Measurements from ENCODE around the gene CHAT.

Gene CHAT

GRCh38 chr10:49624629-49625028, 10.8 kb downstream of the CHAT start:
- TF ChIP-seq TCF4 (CRISPR knock-in tag; IDR thresholded peaks at IDR 0.05; ENCODE audit: borderline replicate concordance), result no peak
- no peak for TF ChIP-seq CSDC2 (CRISPR knock-in tag; IDR thresholded peaks at IDR 0.05)
- TF ChIP-seq, protein P1, sequence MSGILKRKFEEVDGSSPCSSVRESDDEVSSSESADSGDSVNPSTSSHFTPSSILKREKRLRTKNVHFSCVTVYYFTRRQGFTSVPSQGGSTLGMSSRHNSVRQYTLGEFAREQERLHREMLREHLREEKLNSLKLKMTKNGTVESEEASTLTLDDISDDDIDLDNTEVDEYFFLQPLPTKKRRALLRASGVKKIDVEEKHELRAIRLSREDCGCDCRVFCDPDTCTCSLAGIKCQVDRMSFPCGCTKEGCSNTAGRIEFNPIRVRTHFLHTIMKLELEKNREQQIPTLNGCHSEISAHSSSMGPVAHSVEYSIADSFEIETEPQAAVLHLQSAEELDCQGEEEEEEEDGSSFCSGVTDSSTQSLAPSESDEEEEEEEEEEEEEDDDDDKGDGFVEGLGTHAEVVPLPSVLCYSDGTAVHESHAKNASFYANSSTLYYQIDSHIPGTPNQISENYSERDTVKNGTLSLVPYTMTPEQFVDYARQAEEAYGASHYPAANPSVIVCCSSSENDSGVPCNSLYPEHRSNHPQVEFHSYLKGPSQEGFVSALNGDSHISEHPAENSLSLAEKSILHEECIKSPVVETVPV (CRISPR knock-in tag; IDR thresholded peaks at IDR 0.05), result no peak
- no peak for TF ChIP-seq PATZ1 (CRISPR knock-in tag; IDR thresholded peaks at IDR 0.05; ENCODE audit: borderline replicate concordance)
- no peak for TF ChIP-seq ZNF70 (CRISPR knock-in tag; IDR thresholded peaks at IDR 0.05)
- no peak for TF ChIP-seq BACH2 (CRISPR knock-in tag; IDR thresholded peaks at IDR 0.05; ENCODE audit: borderline replicate concordance)
- TF ChIP-seq, protein P2, sequence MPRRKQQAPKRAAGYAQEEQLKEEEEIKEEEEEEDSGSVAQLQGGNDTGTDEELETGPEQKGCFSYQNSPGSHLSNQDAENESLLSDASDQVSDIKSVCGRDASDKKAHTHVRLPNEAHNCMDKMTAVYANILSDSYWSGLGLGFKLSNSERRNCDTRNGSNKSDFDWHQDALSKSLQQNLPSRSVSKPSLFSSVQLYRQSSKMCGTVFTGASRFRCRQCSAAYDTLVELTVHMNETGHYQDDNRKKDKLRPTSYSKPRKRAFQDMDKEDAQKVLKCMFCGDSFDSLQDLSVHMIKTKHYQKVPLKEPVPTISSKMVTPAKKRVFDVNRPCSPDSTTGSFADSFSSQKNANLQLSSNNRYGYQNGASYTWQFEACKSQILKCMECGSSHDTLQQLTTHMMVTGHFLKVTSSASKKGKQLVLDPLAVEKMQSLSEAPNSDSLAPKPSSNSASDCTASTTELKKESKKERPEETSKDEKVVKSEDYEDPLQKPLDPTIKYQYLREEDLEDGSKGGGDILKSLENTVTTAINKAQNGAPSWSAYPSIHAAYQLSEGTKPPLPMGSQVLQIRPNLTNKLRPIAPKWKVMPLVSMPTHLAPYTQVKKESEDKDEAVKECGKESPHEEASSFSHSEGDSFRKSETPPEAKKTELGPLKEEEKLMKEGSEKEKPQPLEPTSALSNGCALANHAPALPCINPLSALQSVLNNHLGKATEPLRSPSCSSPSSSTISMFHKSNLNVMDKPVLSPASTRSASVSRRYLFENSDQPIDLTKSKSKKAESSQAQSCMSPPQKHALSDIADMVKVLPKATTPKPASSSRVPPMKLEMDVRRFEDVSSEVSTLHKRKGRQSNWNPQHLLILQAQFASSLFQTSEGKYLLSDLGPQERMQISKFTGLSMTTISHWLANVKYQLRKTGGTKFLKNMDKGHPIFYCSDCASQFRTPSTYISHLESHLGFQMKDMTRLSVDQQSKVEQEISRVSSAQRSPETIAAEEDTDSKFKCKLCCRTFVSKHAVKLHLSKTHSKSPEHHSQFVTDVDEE (CRISPR knock-in tag; IDR thresholded peaks at IDR 0.05), result no peak
- TF ChIP-seq, protein P3, sequence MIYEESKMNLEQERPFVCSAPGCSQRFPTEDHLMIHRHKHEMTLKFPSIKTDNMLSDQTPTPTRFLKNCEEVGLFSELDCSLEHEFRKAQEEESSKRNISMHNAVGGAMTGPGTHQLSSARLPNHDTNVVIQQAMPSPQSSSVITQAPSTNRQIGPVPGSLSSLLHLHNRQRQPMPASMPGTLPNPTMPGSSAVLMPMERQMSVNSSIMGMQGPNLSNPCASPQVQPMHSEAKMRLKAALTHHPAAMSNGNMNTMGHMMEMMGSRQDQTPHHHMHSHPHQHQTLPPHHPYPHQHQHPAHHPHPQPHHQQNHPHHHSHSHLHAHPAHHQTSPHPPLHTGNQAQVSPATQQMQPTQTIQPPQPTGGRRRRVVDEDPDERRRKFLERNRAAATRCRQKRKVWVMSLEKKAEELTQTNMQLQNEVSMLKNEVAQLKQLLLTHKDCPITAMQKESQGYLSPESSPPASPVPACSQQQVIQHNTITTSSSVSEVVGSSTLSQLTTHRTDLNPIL (CRISPR knock-in tag; IDR thresholded peaks at IDR 0.05; ENCODE audit: low read depth), result no peak
- no peak for TF ChIP-seq POU6F1 (CRISPR knock-in tag; IDR thresholded peaks at IDR 0.05; ENCODE audit: borderline replicate concordance, low read depth)
- no peak for ATAC-seq

- no peak for ATAC-seq
- TF ChIP-seq, protein P1 (CRISPR knock-in tag; IDR thresholded peaks at IDR 0.05), result no peak
- TF ChIP-seq POU6F1 (CRISPR knock-in tag; IDR thresholded peaks at IDR 0.05; ENCODE audit: borderline replicate concordance, low read depth), result no peak
- TF ChIP-seq OSR1 (CRISPR knock-in tag; IDR thresholded peaks at IDR 0.05), result no peak
- no peak for TF ChIP-seq ZC3H10 (CRISPR knock-in tag; IDR thresholded peaks at IDR 0.05)
Observed at GRCh38 chr10:49625411-49625810, 11.6 kb downstream of the CHAT start.

DNA sequence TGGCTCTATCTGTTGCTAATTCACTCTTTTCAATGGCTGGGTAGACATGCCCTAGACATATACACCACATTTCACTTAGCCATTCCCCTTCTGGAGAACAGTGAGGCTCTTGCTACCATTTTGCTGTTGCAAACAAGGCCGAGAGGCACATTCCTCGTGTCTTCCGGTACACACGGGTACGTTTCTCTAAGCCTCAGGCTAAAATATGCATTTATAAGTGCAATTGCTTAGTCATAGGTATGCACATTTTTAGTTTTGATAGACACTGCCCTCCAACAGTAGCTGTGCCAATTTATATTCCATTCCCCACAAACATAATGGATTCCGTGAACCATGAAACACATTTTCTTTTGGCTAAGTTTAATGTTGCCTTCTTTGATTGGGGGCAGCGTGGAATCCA, 13.2 kb downstream of the CHAT start:
- no peak for ATAC-seq
- no peak for TF ChIP-seq ZNF8 (CRISPR knock-in tag; IDR thresholded peaks at IDR 0.05)
- TF ChIP-seq GLIS3 (CRISPR knock-in tag; IDR thresholded peaks at IDR 0.05), result no peak
- TF ChIP-seq ZNF70 (CRISPR knock-in tag; IDR thresholded peaks at IDR 0.05), result no peak
- TF ChIP-seq, protein P1 (CRISPR knock-in tag; IDR thresholded peaks at IDR 0.05), result no peak
- no peak for TF ChIP-seq RARB (CRISPR knock-in tag; IDR thresholded peaks at IDR 0.05)
- no peak for TF ChIP-seq TCF4 (CRISPR knock-in tag; IDR thresholded peaks at IDR 0.05; ENCODE audit: borderline replicate concordance)
- TF ChIP-seq ZFP3 (CRISPR knock-in tag; IDR thresholded peaks at IDR 0.05), result no peak
- TF ChIP-seq ESRRG (CRISPR knock-in tag; IDR thresholded peaks at IDR 0.05), result no peak
- TF ChIP-seq BACH2 (CRISPR knock-in tag; IDR thresholded peaks at IDR 0.05; ENCODE audit: borderline replicate concordance), result no peak
- TF ChIP-seq ZFP30 (CRISPR knock-in tag; IDR thresholded peaks at IDR 0.05), result no peak
- no peak for TF ChIP-seq CSDC2 (CRISPR knock-in tag; IDR thresholded peaks at IDR 0.05)
- no peak for TF ChIP-seq SNAI2 (CRISPR knock-in tag; IDR thresholded peaks at IDR 0.05)
- no peak for TF ChIP-seq ZNF565 (CRISPR knock-in tag; conservative IDR thresholded peaks at IDR 0.05; ENCODE audit: low read depth)
- TF ChIP-seq PPARA (CRISPR knock-in tag; IDR thresholded peaks at IDR 0.05; ENCODE audit: borderline replicate concordance), result no peak
- TF ChIP-seq POU6F1 (CRISPR knock-in tag; IDR thresholded peaks at IDR 0.05; ENCODE audit: borderline replicate concordance, low read depth), result no peak
- TF ChIP-seq TOX (CRISPR knock-in tag; IDR thresholded peaks at IDR 0.05; ENCODE audit: borderline replicate concordance), result no peak

Measured in SK-N-SH treated with all-trans-retinoic acid at 6 μM for 48 hours (cell line).